ENCODE results near the gene A4GNT. TPM values are rescaled to one million over a fixed set of nuclear protein-coding genes. Genes with fewer than 3 reads are reported as not detected.

The A4GNT gene
- total RNA-seq, 1 donor from 2014 or later, result not detected

- Histone ChIP-seq H3K36me3 (ENCODE audit: control insufficient read depth, insufficient read depth, low read length) (no peaks in the 10 kb centered on the region), H3K4me3 (ENCODE audit: low read depth, low read length) (no peak overlapping the region), H3K27me3 (ENCODE audit: control insufficient read depth, insufficient read depth, low read length) (no peaks in the 10 kb centered on the region)
- TF ChIP-seq CTCF (IDR thresholded peaks at IDR 0.05; ENCODE audit: insufficient read depth, low read length, severe bottlenecking), result no peak
- FAIRE-seq, result no peak
- no peak for DNase-seq (ENCODE audit: low read depth)
Measured at GRCh38 chr3:138127636-138128365, 4.4 kb downstream of the A4GNT start.

DNA sequence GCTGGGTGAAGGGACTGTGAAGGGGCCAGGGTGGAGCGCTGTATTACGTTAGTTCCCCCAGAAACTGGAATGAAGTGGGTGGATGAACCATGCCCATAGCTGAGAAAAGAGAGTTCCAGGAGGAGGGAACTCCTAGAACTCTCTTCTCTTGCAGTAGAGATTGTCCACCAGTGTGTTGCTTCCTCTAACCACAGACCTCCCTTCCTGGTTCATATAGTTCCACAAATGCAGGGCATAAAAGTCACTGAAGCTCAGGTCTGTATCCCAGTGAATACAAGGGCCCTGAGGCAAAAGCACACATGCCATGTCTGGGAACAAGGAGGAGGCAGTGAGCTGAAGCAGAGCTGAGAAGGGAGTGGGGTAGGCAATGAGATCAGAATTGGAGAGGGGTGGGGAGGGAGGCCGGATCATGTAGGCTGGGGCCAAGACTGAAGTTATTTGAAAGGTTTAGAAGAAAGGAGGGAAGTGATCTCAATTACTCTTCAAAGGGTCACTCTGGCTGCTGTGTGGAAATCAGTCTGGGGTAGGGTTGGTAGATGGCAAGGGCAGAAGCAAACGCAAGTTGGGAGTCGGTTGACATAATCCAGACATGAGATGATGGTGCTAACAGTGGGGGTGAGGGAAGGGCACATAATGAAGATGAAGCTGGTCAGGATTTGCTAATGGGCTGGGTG, 6.5 kb downstream of the A4GNT start:
- no peaks in the 10 kb centered on the region for H3K27me3 ChIP-seq (ENCODE audit: control insufficient read depth, insufficient read depth, low read length)
- FAIRE-seq, result no peak
- H3K36me3 ChIP-seq (ENCODE audit: control insufficient read depth, insufficient read depth, low read length), result no peaks in the 10 kb centered on the region
- no peak overlapping the region for H3K4me3 ChIP-seq (ENCODE audit: low read depth, low read length)
- no peak for TF ChIP-seq CTCF (IDR thresholded peaks at IDR 0.05; ENCODE audit: insufficient read depth, low read length, severe bottlenecking)
- no peak for DNase-seq (ENCODE audit: low read depth)

DNA sequence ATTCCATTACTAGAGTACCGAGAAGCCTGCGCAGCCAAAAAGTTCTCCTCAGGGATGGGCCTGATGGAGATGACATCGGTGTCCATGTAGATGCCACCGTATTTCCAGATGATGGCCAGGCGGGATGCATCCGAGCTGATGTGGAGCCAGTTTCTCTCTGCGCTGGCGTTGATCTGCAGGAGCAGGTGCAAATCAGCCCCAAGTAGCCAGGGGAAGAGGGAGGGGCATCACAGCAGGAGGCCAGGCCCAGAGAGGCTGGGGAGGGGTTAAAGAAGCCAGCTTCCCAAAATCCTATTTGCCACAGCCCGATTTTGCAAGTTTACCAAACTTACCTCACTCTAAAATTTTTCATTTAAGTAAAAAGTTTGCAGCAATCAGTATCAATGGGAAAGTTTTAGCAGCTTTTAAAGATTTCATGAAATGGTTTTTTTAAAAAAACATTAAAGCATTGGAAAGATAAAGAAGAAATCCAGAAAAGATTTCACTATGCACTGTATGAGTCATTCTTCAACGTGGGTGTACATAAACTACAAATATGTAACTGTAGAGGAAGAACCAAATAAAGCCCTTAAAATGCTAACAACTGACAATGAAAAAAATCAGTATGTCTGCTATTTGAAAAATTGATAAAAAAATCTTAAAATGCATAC, 7.4 kb downstream of the A4GNT start:
- H3K36me3 ChIP-seq (ENCODE audit: control insufficient read depth, insufficient read depth, low read length), result no peaks in the 10 kb centered on the region
- no peak overlapping the region for H3K4me3 ChIP-seq (ENCODE audit: low read depth, low read length)
- DNase-seq (ENCODE audit: low read depth) (peak; percentile 51), FAIRE-seq (no peak)
- TF ChIP-seq CTCF (IDR thresholded peaks at IDR 0.05; ENCODE audit: insufficient read depth, low read length, severe bottlenecking), result no peak
- H3K27me3 ChIP-seq (ENCODE audit: control insufficient read depth, insufficient read depth, low read length), result no peaks in the 10 kb centered on the region

- Histone ChIP-seq H3K4me3 (ENCODE audit: low read depth, low read length) (no peak overlapping the region), H3K36me3 (ENCODE audit: control insufficient read depth, insufficient read depth, low read length) (no peaks in the 10 kb centered on the region), H3K27me3 (ENCODE audit: control insufficient read depth, insufficient read depth, low read length) (no peaks in the 10 kb centered on the region)
- no peak for DNase-seq (ENCODE audit: low read depth)
- no peak for TF ChIP-seq CTCF (IDR thresholded peaks at IDR 0.05; ENCODE audit: insufficient read depth, low read length, severe bottlenecking)
- no peak for FAIRE-seq
Measured at GRCh38 chr3:138124188-138124587, 8.0 kb downstream of the A4GNT start.

DNA sequence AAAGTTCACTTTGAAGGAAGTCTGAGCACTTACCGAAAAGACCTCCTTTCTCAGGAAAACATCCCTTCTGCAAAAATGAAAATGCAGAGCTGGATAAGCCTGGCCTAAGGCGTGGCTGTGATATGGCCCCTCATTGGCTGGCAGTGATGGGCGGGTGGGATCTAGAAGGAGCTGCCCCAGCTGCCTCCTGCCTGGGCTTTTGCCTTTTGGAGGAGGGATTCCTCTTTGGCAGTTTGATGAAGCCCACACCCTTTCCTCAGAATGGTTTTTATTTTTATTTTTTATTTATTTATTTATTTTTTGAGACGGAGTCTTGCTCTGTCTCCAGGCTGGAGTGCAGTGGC, 12.8 kb downstream of the A4GNT start:
- no peaks in the 10 kb centered on the region for H3K36me3 ChIP-seq (ENCODE audit: control insufficient read depth, insufficient read depth, low read length)
- no peak for TF ChIP-seq CTCF (IDR thresholded peaks at IDR 0.05; ENCODE audit: insufficient read depth, low read length, severe bottlenecking)
- no peaks in the 10 kb centered on the region for H3K27me3 ChIP-seq (ENCODE audit: control insufficient read depth, insufficient read depth, low read length)
- no peak overlapping the region for H3K4me3 ChIP-seq (ENCODE audit: low read depth, low read length)
- DNase-seq (ENCODE audit: low read depth), result no peak
- FAIRE-seq, result no peak

Data from bronchial epithelial cell (primary cell).